ENCODE data around the gene S100A7A.
"Not testable (repeated sequence)": the region's sequence is repeated elsewhere in the genome, so short reads cannot be mapped to it uniquely, and the experiment has no call there.

Gene S100A7A

GRCh38 chr1:153395136-153395685, 21.1 kb upstream of the S100A7A start:
- in situ Hi-C loops (cut with HindIII; ENCODE audit: low sequenced_read_pairs) = no loop called here

- in situ Hi-C loops (cut with HindIII; ENCODE audit: low sequenced_read_pairs) = no loop called here
Observed at GRCh38 chr1:153395776-153396175, 20.5 kb upstream of the S100A7A start.

- in situ Hi-C loops (cut with HindIII; ENCODE audit: low sequenced_read_pairs) = no loop called here
Observed at GRCh38 chr1:153396461-153396860, 19.9 kb upstream of the S100A7A start.

GRCh38 chr1:153397051-153397923, 19.0 kb upstream of the S100A7A start:
- in situ Hi-C loops (cut with HindIII; ENCODE audit: low sequenced_read_pairs) = no loop called here

GRCh38 chr1:153397924-153398651, 18.2 kb upstream of the S100A7A start:
- in situ Hi-C loops (cut with HindIII; ENCODE audit: low sequenced_read_pairs) = no loop called here

GRCh38 chr1:153399401-153400055, 16.8 kb upstream of the S100A7A start:
- in situ Hi-C loops (cut with HindIII; ENCODE audit: low sequenced_read_pairs) = no loop called here

- in situ Hi-C loops (cut with HindIII; ENCODE audit: low sequenced_read_pairs) = no loop called here
Observed at GRCh38 chr1:153400244-153400643, 16.1 kb upstream of the S100A7A start.

- in situ Hi-C loops (cut with HindIII; ENCODE audit: low sequenced_read_pairs) = no loop called here
Observed at GRCh38 chr1:153401461-153401860, 14.9 kb upstream of the S100A7A start.

GRCh38 chr1:153402226-153402625, 14.1 kb upstream of the S100A7A start:
- in situ Hi-C loops (cut with HindIII; ENCODE audit: low sequenced_read_pairs) = no loop called here

GRCh38 chr1:153403421-153404085, 12.8 kb upstream of the S100A7A start:
- in situ Hi-C loops (cut with HindIII; ENCODE audit: low sequenced_read_pairs) = no loop called here

- in situ Hi-C loops (cut with HindIII; ENCODE audit: low sequenced_read_pairs) = no loop called here
Observed at GRCh38 chr1:153404086-153404635, 12.2 kb upstream of the S100A7A start.

- in situ Hi-C loops (cut with HindIII; ENCODE audit: low sequenced_read_pairs) = no loop called here
Observed at GRCh38 chr1:153404768-153405167, 11.6 kb upstream of the S100A7A start.

GRCh38 chr1:153405825-153406599, 10.3 kb upstream of the S100A7A start:
- in situ Hi-C loops (cut with HindIII; ENCODE audit: low sequenced_read_pairs) = not testable (repeated sequence)

- in situ Hi-C loops (cut with HindIII; ENCODE audit: low sequenced_read_pairs) = not testable (repeated sequence)
Observed at GRCh38 chr1:153407274-153407673, 9.0 kb upstream of the S100A7A start.

GRCh38 chr1:153413961-153414360, 2.4 kb upstream of the S100A7A start:
- in situ Hi-C loops (cut with HindIII; ENCODE audit: low sequenced_read_pairs) = not testable (repeated sequence)

GRCh38 chr1:153417136-153417888, 992 bp downstream of the S100A7A start:
- in situ Hi-C loops (cut with HindIII; ENCODE audit: low sequenced_read_pairs) = no loop called here

- in situ Hi-C loops (cut with HindIII; ENCODE audit: low sequenced_read_pairs) = not testable (repeated sequence)
Observed at GRCh38 chr1:153418758-153419435, 2.6 kb downstream of the S100A7A start.

- in situ Hi-C loops (cut with HindIII; ENCODE audit: low sequenced_read_pairs) = not testable (repeated sequence)
Observed at GRCh38 chr1:153419436-153419793, 3.1 kb downstream of the S100A7A start.

All from DLD1 (cell line).